ENCODE measurements around the gene CRAMP1. TPM values are rescaled to one million over a fixed set of nuclear protein-coding genes. Genes with fewer than 3 reads are reported as not detected.

Gene CRAMP1
- total RNA-seq, 2 donors from 2014 or later: 12.7 to 36.0 TPM

GRCh38 chr16:1673424-1674151 is 61.4 kb downstream of the CRAMP1 start:
- Histone ChIP-seq H3K27ac (no peak overlapping the region), H3K4me1 (replicated peaks) (peaks cover 2% of the 10 kb centered on the region), H3K27me3 (replicated peaks; ENCODE audit: insufficient read depth) (no peaks in the 10 kb centered on the region), H3K36me3 (peaks cover 17 to 22% of the 10 kb centered on the region in 2 donors), H3K9me3 (no peaks in the 10 kb centered on the region), H3K4me3 (no peak overlapping the region)
- no peak for DNase-seq (ENCODE audit: low spot score)
- 90% methylated on average over 26 of the region's 26 CpGs for WGBS
- TF ChIP-seq CTCF (IDR thresholded peaks at IDR 0.05) (no peak), POLR2AphosphoS5 (IDR thresholded peaks at IDR 0.05) (no peak), POLR2A (IDR thresholded peaks at IDR 0.05) (no peak)
- intact Hi-C loops (cut with DNase I): no loop called here

GRCh38 chr16:1674306-1674705 is 62.1 kb downstream of the CRAMP1 start:
- TF ChIP-seq POLR2A (IDR thresholded peaks at IDR 0.05): no peak
- TF ChIP-seq POLR2AphosphoS5 (IDR thresholded peaks at IDR 0.05): no peak
- TF ChIP-seq CTCF (IDR thresholded peaks at IDR 0.05): no peak
- Histone ChIP-seq H3K4me1 (replicated peaks) (peaks cover 2% of the 10 kb centered on the region), H3K27ac (no peak overlapping the region), H3K36me3 (peaks cover 14 to 15% of the 10 kb centered on the region in 2 donors), H3K4me3 (no peak overlapping the region), H3K9me3 (no peaks in the 10 kb centered on the region), H3K27me3 (replicated peaks; ENCODE audit: insufficient read depth) (no peaks in the 10 kb centered on the region)
- 80% methylated on average over 7 of the region's 7 CpGs for WGBS
- intact Hi-C loops (cut with DNase I): no loop called here
- no peak for DNase-seq (ENCODE audit: low spot score)

GRCh38 chr16:1674751-1675664 is 62.8 kb downstream of the CRAMP1 start:
- intact Hi-C loops (cut with DNase I): no loop called here
- H3K4me3 ChIP-seq: no peak overlapping the region
- no peaks in the 10 kb centered on the region for H3K27me3 ChIP-seq (replicated peaks; ENCODE audit: insufficient read depth)
- no peak for DNase-seq (ENCODE audit: low spot score)
- peaks cover 2% of the 10 kb centered on the region for H3K4me1 ChIP-seq (replicated peaks)
- TF ChIP-seq POLR2AphosphoS5 (IDR thresholded peaks at IDR 0.05): no peak
- no peak for TF ChIP-seq CTCF (IDR thresholded peaks at IDR 0.05)
- TF ChIP-seq POLR2A (IDR thresholded peaks at IDR 0.05): no peak
- H3K27ac ChIP-seq: no peak overlapping the region
- 89% methylated on average over 19 of the region's 19 CpGs for WGBS
- peaks cover 8 to 14% of the 10 kb centered on the region in 2 donors for H3K36me3 ChIP-seq
- H3K9me3 ChIP-seq: no peaks in the 10 kb centered on the region

- no peaks in the 10 kb centered on the region for H3K27me3 ChIP-seq (replicated peaks; ENCODE audit: insufficient read depth)
- intact Hi-C loops (cut with DNase I): no loop called here
- peaks cover 2% of the 10 kb centered on the region for H3K4me1 ChIP-seq (replicated peaks)
- TF ChIP-seq POLR2A (IDR thresholded peaks at IDR 0.05) (no peak), CTCF (IDR thresholded peaks at IDR 0.05) (no peak), POLR2AphosphoS5 (IDR thresholded peaks at IDR 0.05) (no peak)
- WGBS: 92% methylated on average over 12 of the region's 12 CpGs
- peaks cover 2 to 5% of the 10 kb centered on the region in 2 donors for H3K36me3 ChIP-seq
- no peaks in the 10 kb centered on the region for H3K9me3 ChIP-seq
- no peak overlapping the region for H3K4me3 ChIP-seq
- no peak for DNase-seq (ENCODE audit: low spot score)
- H3K27ac ChIP-seq: peak overlapping the region in 1 of 2 donors; percentile 90
These were observed 64.5 kb downstream of the CRAMP1 start for GRCh38 chr16:1676661-1677060.

Measured in prostate gland (tissue), 2 donors.